Sigmoid colon (tissue), 7 donors: ENCODE data around the gene C16orf90. TPM values are rescaled to one million over a fixed set of nuclear protein-coding genes. Genes with fewer than 3 reads are reported as not detected.

Source experiments
- DNase-seq: peaks from one replicate; pipeline ENCODE4 v3.0.0-alpha.2; 2019
- H3K27ac ChIP-seq, 4 donors: fragments of 200-600 bp; sonication (generic); one replicate each; pipeline ENCODE4 v1.5.1; 2016 to 2019; ENCODE audit warnings: mild to moderate bottlenecking in 1 of 4
- H3K27me3 ChIP-seq, 3 donors: fragments of 200-600 bp; sonication (generic); one replicate each; pipeline ENCODE4 v1.5.1; 2019; ENCODE audit warnings: mild to moderate bottlenecking in 1 of 3
- H3K36me3 ChIP-seq, 4 donors: fragments of 200-600 bp; sonication (generic); one replicate each; pipeline ENCODE4 v1.5.1; 2016 to 2019
- H3K4me1 ChIP-seq, 4 donors: fragments of 200-600 bp; sonication (generic); one replicate each; pipeline ENCODE4 v1.5.1; 2017 to 2019
- H3K4me3 ChIP-seq, 4 donors: fragments of 200-600 bp; sonication (generic); one replicate each; pipeline ENCODE4 v1.5.1; 2017 to 2019; ENCODE audit warnings: mild to moderate bottlenecking in 2 of 4, moderate library complexity in 1 of 4
- H3K9me3 ChIP-seq, 4 donors: fragments of 200-600 bp in 3 of 4; sonication (generic) in 3 of 4; one replicate each; pipeline versions ENCODE4 v1.5.1 to v1.6.1; 2013 to 2019
- EP300 ChIP-seq, 4 donors: sonication (generic); formaldehyde crosslinking; IDR thresholded peaks; one replicate each; pipeline ENCODE4 v1.6.1; 2017; ENCODE audit warnings: antibody characterized with exemption in 4 of 4
- POLR2A ChIP-seq, 2 donors: fragments of 450-650 bp; IDR thresholded peaks; one replicate each; pipeline ENCODE4 v1.6.1; 2016; ENCODE audit warnings: antibody characterized with exemption in 2 of 2, mild to moderate bottlenecking in 2 of 2, moderate library complexity in 2 of 2
- POLR2AphosphoS5 ChIP-seq, 4 donors: sonication (generic); formaldehyde crosslinking; IDR thresholded peaks; one replicate each; pipeline ENCODE4 v1.6.1; 2017; ENCODE audit warnings: antibody characterized with exemption in 4 of 4
- WGBS, 2 donors: extraction: QIAGEN DNeasy Blood & Tissue Kit; methylation state at CpG; one replicate each; pipeline ENCODE4 v1.1.7; 2013; 5-methylcytosine and 5-hydroxymethylcytosine counted together
- intact Hi-C: fragments of 100-400 bp; cut with DNase I; formaldehyde crosslinking; loops from one replicate; pipeline ENCODE4 v1.15.1; 2023
- polyA plus RNA-seq, 3 donors: library from polyadenylated mRNA; stranded (reverse); fragments of 200-250 nt; gene quantifications; one replicate each; pipeline ENCODE4 v1.2.3, GENCODE V29; 2013
- total RNA-seq, 4 donors: library from RNA; depleted of rRNA; stranded (reverse); fragments of >200 nt; gene quantifications; one replicate each; pipeline ENCODE4 v1.1.0, GENCODE V29; 2016
- TF ChIP-seq, protein P1 (sequence below), 4 experiments: fragments of 450-650 bp in 3 of 4; fragments of 200-600 bp in 1 of 4; IDR thresholded peaks; one replicate each; pipeline ENCODE4 v1.5.1; 2016 to 2019; ENCODE audit warnings: antibody characterized with exemption in 4 of 4, mild to moderate bottlenecking in 3 of 4, moderate library complexity in 2 of 4
- donor health status: healthy with polysubstance abuse.
- donor health status: Bipolar disorder and iron deficiency.
- donor health status: healthy.

The C16orf90 gene, protein sequence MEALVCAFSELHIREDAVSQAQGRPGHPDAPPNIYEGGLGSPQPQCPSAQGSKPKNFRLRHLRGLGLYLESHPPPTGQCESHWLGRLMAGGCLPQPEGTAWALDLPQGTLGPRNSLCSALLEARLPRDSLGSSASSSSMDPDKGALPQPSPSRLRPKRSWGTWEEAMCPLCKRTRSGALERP
- total RNA-seq: not detected
- not detected for polyA plus RNA-seq

DNA sequence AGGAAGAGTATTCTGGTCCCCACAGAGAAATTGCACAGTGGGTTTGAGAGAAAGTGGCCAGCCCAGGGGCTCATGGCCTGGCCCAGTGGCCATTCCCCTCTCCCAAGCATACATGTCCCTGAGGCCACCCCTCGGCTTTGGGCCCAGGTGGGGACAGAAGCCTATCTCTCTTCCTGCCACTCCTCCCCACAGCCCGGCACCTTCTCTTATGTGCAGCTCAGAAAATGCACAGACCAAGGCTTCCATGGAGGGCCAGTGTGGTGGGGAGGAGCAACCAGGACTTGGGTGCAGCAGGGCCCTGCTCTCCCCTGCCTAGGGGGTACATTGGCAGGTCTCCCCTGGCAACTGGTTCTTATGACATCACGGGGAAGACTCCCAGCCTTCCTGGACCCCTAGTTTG, at the start of gene C16orf90:
Gene C16orf90 (minus strand): TSS at position 314 of the 400 bp plus-strand sequence. CDS start 68 bp downstream, at position 246.
- Histone ChIP-seq H3K4me1 (peaks cover 0 to 3% (median under 1%) of the 10 kb centered on the region in 4 donors), H3K27ac (no peak within 1 kb of the TSS), H3K36me3 (no peaks in the 10 kb centered on the region), H3K4me3 (no peak within 1 kb of the TSS), H3K27me3 (no peaks in the 10 kb centered on the region), H3K9me3 (no peaks in the 10 kb centered on the region)
- TF ChIP-seq POLR2A (IDR thresholded peaks at IDR 0.05): no peak
- TF ChIP-seq, protein P1, sequence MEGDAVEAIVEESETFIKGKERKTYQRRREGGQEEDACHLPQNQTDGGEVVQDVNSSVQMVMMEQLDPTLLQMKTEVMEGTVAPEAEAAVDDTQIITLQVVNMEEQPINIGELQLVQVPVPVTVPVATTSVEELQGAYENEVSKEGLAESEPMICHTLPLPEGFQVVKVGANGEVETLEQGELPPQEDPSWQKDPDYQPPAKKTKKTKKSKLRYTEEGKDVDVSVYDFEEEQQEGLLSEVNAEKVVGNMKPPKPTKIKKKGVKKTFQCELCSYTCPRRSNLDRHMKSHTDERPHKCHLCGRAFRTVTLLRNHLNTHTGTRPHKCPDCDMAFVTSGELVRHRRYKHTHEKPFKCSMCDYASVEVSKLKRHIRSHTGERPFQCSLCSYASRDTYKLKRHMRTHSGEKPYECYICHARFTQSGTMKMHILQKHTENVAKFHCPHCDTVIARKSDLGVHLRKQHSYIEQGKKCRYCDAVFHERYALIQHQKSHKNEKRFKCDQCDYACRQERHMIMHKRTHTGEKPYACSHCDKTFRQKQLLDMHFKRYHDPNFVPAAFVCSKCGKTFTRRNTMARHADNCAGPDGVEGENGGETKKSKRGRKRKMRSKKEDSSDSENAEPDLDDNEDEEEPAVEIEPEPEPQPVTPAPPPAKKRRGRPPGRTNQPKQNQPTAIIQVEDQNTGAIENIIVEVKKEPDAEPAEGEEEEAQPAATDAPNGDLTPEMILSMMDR (IDR thresholded peaks at IDR 0.05): no peak
- TF ChIP-seq EP300 (IDR thresholded peaks at IDR 0.05): no peak
- no peak for TF ChIP-seq POLR2AphosphoS5 (IDR thresholded peaks at IDR 0.05)
- peak; percentile 49 for DNase-seq
- intact Hi-C loops: no loop called here
- 96% methylated on average over 3 of the region's 3 CpGs for WGBS, 2 donors

DNA sequence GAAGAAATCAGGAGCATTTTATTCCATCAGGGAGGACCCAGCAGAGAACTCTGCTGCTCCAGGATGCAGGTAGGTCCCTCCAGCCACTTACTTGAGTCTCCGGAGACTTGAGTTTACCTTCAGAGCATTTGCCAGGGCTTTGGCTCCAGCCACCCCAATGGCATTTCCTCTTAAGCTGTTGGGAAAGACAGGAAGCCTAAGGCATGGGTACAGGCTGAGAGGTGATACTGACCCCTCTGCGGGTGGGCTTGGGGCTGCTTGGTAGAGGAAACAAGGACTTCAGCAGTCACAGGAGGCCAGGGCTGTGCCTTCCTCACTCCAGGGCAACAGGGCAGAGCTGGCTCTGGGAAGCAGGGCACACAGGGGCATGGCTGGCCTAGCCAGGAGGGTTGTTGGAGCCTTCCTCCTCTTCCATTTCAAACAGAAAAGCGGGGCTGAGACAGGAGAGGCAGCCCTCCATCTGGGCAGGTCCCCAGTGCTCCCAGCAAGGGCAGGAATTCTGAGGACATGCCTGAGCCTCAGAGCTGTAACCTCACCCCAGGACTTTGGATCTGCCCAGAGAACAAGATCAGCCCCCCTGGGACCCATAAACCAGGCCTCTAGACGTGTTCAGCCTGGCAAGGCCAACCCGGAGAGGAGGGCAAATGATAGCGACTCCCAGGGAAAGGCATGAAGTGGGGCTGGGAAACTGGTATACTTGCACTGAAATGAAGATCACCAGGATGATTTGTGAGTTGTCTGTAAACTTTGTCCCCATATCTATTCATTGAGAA, 47.5 kb upstream of the C16orf90 start:
- Histone ChIP-seq H3K9me3 (no peaks in the 10 kb centered on the region), H3K4me3 (no peak overlapping the region), H3K4me1 (no peaks in the 10 kb centered on the region), H3K27ac (no peak overlapping the region), H3K36me3 (peaks cover 0 to 27% (median 0%) of the 10 kb centered on the region in 4 donors), H3K27me3 (no peaks in the 10 kb centered on the region)
- WGBS, 2 donors: 80 to 85% methylated on average over 6 of the region's 6 CpGs
- intact Hi-C loops: no loop called here
- no peak for DNase-seq
- TF ChIP-seq EP300 (IDR thresholded peaks at IDR 0.05) (no peak), POLR2A (IDR thresholded peaks at IDR 0.05) (no peak), POLR2AphosphoS5 (IDR thresholded peaks at IDR 0.05) (no peak)
- TF ChIP-seq, protein P1 (IDR thresholded peaks at IDR 0.05): no peak

DNA sequence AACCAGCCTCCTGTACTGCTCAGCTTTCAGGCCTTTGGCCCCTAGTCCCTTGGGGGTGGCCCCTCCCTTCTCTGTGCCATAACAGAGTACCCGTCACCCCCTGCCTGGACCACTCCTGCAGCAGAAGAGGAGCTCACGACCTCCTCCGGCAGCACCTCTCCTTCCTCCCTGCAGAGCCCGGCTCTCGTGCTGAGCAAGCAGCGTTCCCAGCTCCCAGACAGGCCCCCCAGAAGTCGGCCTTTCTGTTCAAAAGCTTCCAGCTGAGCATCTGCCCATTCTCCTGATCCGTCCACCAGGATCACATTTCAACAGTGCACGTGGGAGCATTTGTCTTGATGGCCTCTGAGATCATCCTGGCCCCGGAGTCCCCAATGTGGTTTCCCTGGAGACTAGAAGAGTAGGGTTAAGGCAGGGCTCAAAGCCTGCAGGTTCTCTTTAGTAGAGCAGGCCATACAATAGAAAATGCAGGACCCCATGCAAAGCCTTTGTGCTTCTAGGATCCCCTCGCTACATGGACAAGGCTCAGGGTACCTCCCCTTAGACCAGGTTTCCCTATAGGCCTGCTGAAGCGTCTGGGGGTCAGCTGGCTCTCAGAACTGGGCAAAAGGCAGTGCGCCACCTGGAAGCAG, 46.4 kb upstream of the C16orf90 start:
- intact Hi-C loops: no loop called here
- Histone ChIP-seq H3K4me1 (peaks cover 0 to 10% (median 4%) of the 10 kb centered on the region in 4 donors), H3K27me3 (no peaks in the 10 kb centered on the region), H3K9me3 (no peaks in the 10 kb centered on the region), H3K4me3 (no peak overlapping the region), H3K36me3 (peaks cover 0 to 27% (median 0%) of the 10 kb centered on the region in 4 donors), H3K27ac (no peak overlapping the region)
- 91% methylated on average over 13 of the region's 13 CpGs for WGBS, 2 donors
- TF ChIP-seq POLR2AphosphoS5 (IDR thresholded peaks at IDR 0.05) (no peak), POLR2A (IDR thresholded peaks at IDR 0.05) (no peak), EP300 (IDR thresholded peaks at IDR 0.05) (no peak)
- TF ChIP-seq, protein P1 (IDR thresholded peaks at IDR 0.05): no peak
- no peak for DNase-seq

DNA sequence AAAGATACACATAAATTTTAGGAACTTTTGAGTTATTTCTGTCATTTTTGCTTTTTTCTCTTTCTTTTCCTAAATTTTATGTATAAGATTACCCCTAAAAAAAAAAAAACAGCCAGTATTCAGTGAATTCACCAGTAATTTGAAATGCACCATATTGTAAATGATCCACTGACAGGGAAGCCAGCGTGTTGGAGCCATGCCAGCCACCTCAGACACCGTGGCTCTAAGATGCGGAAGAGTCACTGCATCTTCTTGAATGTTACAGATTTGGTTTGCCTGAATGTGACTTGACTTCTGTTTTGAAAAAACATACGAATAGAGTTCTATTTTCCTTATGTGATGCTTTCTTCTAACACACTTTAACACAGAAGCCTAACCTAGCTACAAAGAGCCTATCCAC, 42.9 kb upstream of the C16orf90 start:
- H3K4me3 ChIP-seq: no peak overlapping the region
- no peak overlapping the region for H3K27ac ChIP-seq
- intact Hi-C loops: no loop called here
- TF ChIP-seq POLR2A (IDR thresholded peaks at IDR 0.05) (no peak), POLR2AphosphoS5 (IDR thresholded peaks at IDR 0.05) (no peak)
- TF ChIP-seq, protein P1 (IDR thresholded peaks at IDR 0.05): no peak
- no peaks in the 10 kb centered on the region for H3K27me3 ChIP-seq
- DNase-seq: no peak
- WGBS, 2 donors: 90 to 91% methylated on average over 4 of the region's 4 CpGs
- H3K36me3 ChIP-seq: peaks cover 9 to 57% (median 17%) of the 10 kb centered on the region in 4 donors
- H3K9me3 ChIP-seq: no peaks in the 10 kb centered on the region
- peaks cover 0 to 20% (median 7%) of the 10 kb centered on the region in 4 donors for H3K4me1 ChIP-seq
